NB4 (cell line): ENCODE data around the gene CAMK2A.

Experiments used
- MYC ChIP-seq: IDR thresholded peaks from 2 replicates; pipeline ENCODE4 v1.6.1; 2011; ENCODE audit warnings: low read depth, low read length
- POLR2A ChIP-seq: IDR thresholded peaks from 2 replicates; pipeline ENCODE4 v1.6.1; 2011; ENCODE audit warnings: mild to moderate bottlenecking; ENCODE audit not compliant: insufficient read length; ENCODE audit errors: extremely low read depth
- TF ChIP-seq, protein P1 (sequence below): IDR thresholded peaks from one replicate; pipeline ENCODE4 v1.5.1; 2012; ENCODE audit warnings: low read depth, low read length
- TF ChIP-seq, protein P2 (sequence below): IDR thresholded peaks from 2 replicates; pipeline ENCODE4 v1.6.1; 2011; ENCODE audit warnings: low read depth, low read length

- TF ChIP-seq, protein P1, sequence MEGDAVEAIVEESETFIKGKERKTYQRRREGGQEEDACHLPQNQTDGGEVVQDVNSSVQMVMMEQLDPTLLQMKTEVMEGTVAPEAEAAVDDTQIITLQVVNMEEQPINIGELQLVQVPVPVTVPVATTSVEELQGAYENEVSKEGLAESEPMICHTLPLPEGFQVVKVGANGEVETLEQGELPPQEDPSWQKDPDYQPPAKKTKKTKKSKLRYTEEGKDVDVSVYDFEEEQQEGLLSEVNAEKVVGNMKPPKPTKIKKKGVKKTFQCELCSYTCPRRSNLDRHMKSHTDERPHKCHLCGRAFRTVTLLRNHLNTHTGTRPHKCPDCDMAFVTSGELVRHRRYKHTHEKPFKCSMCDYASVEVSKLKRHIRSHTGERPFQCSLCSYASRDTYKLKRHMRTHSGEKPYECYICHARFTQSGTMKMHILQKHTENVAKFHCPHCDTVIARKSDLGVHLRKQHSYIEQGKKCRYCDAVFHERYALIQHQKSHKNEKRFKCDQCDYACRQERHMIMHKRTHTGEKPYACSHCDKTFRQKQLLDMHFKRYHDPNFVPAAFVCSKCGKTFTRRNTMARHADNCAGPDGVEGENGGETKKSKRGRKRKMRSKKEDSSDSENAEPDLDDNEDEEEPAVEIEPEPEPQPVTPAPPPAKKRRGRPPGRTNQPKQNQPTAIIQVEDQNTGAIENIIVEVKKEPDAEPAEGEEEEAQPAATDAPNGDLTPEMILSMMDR, result no peak
- TF ChIP-seq, protein P2, sequence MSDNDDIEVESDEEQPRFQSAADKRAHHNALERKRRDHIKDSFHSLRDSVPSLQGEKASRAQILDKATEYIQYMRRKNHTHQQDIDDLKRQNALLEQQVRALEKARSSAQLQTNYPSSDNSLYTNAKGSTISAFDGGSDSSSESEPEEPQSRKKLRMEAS, result no peak
- no peak for TF ChIP-seq POLR2A
- TF ChIP-seq MYC, result no peak
Observed at GRCh38 chr5:150251504-150251903, 38.1 kb downstream of the CAMK2A start.
